HG02759 (cell line): Measurements from ENCODE around the gene ZNF567.
"Not testable (repeated sequence)": the region's sequence is repeated elsewhere in the genome, so short reads cannot be mapped to it uniquely, and the experiment has no call there.

Experiments
- ATAC-seq: cut with Tn5 transposase; IDR thresholded peaks from one replicate; pipeline ENCODE4 v1.9.1; 2021; ENCODE audit warnings: mild to moderate bottlenecking, moderate library complexity; ENCODE audit not compliant: unreplicated experiment

Gene ZNF567

DNA sequence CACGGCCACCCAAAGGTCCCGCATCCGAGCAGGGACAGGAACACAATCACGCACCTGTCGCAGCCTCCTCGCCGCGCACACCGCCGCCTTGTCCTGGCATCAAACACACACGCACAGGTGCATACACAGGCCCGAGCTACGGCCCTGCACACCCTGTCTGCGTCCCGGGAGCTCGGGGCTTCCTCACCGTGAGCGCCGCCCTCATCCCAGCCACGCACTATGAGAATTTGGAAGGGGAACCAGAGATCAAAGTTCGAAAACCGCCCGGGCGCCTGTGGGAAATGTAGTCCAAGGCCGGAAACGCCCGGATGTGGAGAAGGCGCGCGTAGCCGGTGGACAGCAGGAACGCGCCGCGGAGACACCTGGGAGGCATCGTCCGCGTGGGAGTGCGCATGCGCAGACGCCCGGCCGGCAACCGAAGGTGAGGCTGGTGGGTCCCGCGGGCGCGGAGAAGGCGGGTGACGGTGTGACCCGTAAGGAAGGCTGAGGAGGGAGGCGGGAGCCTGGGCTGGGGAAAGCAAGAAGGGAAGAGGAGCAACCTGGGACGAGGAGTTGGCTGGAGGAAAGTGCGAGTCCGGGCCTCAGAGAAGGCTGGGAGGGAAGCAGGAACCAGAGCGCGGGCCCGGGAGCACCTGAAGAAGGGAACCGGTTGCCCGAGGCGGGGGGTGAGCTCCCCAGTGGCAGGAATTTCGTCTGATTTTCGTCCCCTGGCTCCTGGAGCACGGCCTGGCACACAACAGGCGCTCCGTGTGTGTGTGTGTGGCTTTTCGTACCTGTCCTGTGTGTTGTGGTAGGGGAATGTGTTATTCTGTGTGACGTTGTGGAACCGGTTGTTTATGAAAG lies at the start of gene ZNF567:
Gene ZNF567, plus strand, starts transcription at position 399 of the 843 bp plus-strand sequence. CDS start 7,256 bp downstream, outside the sequence.
- ATAC-seq, result peak; percentile 95

DNA sequence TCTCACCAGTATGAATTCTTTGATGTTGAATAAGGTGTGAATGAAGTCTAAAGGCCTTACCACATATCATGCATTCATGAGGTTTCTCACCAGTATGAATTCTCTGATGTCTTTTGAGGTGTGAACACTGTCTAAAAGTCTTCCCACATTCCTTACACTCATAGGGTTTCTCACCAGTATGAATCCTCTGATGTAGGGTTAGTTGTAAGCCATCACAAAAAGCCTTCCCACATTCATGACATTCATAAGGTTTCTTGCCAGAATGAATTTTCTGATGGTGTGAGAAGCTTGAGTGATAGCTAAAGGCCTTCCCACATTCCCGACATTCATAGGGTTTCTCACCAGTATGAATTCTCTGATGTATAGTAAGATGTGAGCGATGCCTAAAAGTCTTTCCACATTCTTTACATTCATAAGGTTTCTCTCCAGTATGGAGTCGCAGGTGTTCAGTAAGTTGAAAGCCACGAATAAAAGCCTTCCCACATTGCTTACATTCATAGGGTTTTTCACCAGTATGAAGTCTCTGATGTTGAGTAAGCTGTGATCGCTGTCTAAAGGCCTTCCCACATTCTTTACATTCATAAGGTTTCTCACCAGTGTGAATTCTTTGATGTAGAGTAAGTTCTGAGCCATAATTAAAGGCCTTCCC lies 48.4 kb upstream of the ZNF567 start:
- no peak for ATAC-seq

DNA sequence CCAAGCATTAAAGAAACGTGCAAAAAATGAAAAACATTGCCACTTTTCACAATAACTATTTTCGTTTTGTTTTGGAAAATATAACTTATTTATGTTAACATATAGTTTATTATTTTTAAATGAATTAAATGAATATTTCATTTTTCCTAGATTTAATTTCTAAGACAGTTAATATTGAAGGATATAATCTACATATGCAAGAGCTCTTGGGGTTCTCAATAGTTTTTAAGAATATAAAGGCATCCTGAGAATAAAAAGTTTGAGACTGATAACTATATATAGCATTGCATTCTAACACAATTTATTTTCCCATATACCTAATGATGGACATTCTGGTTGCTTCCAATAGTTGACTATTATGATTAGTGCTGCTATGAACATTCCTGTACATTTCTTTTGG lies 40.7 kb upstream of the ZNF567 start:
- ATAC-seq, result no peak

DNA sequence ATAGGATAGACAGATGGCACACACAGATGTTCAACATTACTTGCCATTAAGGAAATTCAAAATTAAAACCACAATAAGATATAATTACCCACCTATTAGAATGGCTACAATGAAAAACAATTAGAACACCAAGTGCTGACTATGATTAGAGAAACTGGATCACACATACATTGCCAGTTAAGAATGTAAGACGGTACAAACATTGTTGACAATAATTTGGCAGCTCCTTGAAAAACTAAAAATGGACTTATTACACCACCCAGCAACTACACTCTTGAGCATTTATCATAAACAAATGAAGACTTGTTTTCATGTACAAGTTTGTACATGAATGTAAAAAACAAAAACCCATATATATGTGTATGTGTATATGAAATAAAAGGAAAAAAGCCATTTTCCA lies 34.5 kb upstream of the ZNF567 start:
- ATAC-seq, result no peak

DNA sequence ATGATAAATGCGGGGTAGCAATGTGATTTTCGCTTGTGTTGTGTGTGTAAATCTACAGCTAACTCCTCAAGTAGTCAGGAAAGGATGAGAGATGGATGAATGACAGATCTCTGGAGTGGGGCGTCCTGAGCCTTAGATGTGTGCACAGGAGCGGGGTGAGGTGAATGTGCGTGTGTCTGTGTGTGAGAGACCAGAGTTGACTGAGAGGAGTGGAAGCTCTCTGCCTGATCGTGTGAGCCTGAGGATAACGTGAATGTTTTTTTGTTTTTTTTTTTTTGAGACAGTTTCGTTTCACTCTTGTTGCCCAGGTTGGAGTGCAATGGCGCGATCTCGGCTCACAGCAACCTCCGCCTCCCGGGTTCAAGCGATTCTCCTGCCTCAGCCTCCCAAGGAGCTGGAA lies 21.6 kb upstream of the ZNF567 start:
- ATAC-seq, result no peak

DNA sequence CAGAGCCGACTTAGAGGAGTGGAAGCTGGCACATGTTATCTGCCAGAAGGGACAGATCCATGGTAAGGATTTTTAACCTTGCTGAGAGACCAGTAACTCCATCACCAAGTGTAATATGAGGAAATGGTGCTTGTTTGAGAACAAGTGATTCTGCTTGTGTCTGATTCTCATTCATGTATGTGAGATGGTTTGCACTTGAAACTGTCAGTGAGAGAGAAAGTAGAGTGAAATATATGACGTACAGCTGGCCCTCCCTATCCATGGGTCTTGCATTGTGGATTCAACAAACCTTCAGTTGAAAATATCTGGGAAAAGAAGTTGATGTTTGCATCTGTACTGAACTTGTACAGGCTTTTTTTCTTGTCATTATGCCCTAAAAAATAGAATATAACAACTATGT lies 18.8 kb upstream of the ZNF567 start:
- no peak for ATAC-seq

DNA sequence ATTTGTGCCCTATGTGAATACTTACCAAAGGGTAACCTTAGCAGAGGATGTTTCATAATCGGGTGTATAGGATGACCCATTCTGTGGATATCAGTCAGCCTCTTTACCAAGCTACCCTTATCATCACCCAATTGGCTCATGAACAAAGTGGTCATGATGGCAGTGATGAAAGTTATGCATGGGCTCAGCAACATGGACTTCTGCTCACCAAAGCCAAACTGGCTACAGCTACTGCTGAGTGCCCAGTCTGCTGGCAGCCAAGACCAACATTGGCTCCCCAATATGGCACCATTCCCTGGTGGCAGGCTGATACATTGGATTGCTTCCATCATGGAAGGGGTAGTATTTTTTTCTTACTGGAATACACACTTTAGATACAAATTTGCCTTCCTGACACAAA lies 15.0 kb upstream of the ZNF567 start:
- no peak for ATAC-seq

DNA sequence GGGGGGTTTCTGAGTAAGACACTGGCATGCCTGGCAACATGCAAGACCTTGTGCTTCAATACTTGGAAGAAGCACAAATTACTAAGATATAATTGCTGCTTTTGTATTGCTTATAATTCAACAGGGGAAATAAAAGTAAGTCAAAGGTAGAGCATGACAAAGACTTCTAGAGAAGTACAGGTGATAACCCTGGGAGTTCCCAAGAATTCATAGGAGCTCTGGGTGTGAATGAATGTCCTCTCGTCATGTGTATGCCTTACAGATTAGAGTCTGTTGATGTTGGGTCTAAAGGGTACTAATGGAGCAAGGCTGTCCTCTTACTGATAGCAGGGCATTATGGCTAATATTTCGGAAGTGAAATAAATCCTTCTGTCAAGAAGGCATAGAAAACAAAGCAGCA lies 13.2 kb upstream of the ZNF567 start:
- no peak for ATAC-seq

DNA sequence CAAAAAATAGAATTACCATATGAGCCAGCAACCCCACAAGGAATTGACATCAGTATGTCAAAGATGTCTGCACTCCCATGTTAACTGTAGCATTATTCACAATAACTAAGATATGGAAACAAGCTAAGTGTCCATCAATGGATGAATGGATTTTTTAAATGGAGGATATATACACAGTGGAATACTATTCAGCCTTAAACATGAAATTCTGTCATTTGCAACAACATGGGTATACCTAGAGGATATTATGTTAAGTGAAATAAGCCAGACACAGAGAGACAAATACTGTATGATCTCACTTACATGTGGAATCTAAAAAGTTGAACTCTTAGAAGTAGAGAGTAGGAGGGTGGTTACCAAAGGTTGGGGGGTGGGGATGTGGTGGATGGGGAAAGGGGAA lies 8.0 kb upstream of the ZNF567 start:
- no peak for ATAC-seq

DNA sequence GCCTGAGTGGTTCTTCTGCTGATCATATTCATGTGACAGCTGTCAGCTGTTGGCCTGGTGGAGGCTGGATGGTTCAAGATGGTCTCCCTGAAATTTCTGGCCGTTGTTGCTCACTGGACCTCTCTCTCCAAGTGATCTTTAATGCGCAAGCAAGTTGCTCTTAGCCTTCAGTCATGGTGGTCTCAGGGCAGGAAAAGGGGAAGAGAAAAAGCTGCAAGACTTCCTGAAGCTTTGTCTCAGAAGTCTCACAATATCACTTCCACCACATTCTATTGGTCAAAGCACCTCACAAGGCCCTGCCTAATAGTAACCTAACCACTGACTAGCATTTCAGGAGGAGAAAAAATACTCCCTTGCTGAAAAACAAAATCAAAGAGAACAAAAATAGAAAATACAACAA lies 1.6 kb upstream of the ZNF567 start:
- ATAC-seq, result no peak

DNA sequence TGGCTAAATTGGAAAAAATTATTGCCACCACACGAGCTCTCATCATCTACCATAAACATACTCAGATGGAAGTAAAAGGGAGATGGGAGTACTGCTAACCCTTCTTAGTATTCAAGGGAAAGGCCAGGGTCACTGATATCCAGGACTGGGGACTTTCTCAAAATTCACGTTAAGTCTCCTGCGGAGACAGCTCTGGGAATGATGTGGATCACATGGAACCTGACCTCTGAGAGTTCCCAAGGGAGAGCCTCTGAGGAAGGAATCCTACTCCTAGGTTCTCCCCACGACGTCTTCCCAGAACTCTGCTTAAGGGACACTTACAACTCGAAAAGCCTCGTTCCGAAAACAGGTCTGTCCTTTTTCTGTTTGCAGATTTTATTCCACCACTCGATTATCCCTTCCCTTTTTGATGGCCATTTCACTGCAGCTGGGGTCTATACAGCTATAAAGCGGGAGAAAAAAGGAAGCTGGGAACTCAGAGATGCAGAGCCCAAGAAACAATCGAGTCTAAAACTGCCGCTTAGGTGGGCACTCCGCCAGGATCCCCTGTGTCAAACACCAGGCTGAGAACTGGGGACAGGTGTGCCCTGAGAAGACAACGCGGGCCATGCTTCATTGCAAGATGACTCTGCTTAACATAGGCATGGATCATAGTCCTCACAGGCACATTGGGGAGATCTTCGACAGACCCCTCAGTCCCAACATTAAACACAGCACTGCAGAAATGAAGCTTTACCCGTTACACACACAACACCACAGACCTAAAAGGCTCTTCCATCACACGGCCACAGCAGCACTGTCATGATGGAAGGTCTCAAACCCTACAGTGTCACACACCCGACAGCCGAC lies 823 bp upstream of the ZNF567 start:
- ATAC-seq, result no peak

DNA sequence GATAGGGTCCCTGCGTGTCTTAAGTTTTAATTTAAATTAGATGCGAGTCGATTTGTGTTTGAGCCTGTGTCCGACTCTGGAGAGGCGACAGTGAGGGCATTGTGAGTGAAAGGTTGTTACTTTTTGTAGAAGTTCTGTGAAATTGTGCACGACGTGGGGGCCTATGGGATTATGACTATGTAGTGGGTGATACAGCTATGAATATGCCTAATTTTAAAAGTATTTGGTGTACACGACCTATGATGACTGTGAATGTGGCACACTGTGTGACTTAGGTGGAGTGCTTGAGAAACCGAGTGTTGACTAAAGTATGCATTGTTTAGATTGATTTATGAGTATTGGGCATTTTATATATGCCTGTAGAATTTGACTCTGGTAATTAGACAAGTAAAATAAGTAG lies 646 bp downstream of the ZNF567 start:
- ATAC-seq, result no peak

DNA sequence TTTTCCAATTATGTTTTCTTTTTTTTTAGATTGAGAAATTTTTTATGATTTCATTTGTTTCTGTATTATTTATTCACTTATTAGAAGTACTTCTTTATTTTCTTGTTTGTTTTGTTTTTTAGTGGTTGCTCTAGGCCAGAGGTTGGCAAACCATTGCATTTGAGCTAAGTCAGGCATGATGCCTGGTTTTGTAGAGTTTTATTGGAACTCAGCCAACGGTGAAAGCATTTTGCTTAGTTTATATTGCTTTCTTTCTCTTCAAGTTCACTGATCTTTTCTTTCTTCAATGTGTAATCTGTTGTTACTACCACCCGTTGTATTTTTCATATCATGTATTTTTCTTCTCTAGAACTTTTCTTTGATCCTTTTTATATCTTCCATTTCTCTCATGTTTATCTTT lies 19.7 kb downstream of the ZNF567 start:
- no peak for ATAC-seq

DNA sequence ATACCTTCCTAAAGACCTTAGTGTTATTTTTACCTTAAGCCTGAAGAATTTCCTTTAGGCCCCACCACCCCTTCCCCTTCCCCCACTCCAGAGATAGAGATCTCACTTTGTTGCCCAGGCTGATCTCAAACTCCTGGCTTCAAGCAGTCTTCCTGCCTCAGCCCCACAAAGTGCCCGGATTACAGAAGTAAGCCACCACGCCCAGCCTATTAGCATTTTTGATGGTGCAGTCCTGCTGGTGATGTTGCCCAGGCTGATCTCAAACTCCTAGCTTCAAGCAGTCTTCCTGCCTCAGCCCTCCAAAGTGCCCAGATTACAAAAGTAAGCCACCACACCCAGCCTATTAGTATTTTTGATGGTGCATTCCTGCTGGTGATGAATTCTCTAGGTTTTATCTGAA lies 22.0 kb downstream of the ZNF567 start:
- no peak for ATAC-seq

DNA sequence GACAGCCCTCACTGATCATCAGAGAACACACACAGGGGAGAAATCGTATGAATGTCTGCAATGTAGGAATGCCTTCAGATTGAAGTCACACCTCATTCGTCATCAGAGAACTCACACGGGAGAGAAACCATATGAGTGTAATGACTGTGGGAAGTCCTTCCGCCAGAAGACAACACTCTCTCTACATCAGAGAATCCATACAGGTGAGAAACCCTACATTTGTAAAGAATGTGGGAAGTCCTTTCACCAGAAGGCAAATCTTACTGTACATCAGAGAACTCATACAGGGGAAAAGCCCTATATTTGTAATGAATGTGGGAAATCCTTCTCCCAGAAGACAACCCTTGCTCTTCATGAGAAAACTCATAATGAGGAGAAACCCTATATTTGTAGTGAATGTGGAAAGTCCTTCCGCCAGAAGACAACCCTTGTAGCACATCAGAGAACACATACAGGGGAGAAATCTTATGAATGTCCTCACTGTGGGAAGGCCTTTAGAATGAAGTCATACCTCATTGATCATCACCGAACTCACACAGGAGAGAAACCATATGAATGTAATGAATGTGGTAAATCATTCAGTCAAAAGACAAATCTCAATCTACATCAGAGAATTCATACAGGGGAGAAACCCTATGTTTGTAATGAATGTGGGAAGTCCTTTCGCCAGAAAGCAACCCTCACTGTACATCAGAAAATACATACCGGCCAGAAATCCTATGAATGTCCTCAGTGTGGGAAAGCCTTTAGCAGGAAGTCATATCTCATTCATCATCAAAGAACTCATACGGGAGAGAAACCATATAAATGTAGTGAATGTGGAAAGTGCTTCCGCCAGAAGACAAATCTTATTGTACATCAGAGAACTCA lies 32.5 kb downstream of the ZNF567 start:
- ATAC-seq, result no peak

DNA sequence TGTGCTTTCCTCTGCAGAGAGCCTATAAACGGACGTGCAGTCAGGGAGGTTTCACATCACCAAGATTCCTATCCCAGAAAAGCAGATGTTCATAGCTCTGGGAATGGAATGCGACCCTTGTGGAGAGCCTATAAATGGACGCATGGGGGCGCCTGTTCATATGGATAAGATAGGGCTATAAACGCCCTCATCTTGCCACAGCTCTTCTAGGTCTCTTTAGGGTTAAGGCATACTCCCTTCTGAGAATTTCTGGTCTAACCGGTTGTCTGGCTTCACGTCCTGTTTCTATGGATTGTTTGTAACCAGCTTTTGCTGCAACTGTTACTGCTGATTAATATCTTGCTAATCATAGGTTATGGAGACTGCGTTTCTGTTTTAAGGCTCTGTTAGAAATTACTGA lies 48.8 kb downstream of the ZNF567 start:
- ATAC-seq, result not testable (repeated sequence)

DNA sequence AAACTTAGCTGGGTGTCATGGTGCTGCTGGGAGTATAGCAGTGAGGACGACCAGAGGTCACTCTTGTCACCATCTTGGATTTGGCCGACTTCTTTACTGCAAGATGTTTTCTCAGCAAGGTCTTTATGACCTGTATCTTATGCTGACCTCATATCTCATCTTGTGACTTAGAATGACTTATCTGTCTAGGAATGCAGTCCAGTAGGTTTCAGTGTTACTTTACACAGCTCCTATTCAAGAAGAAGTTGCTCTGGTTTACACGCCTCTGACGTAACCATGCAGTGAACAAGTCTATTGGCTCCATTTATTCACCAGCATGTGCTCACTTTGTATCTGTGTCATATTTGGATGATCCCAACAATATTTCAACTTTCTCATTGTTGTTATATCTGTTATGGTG lies 58.5 kb downstream of the ZNF567 start:
- ATAC-seq, result no peak

DNA sequence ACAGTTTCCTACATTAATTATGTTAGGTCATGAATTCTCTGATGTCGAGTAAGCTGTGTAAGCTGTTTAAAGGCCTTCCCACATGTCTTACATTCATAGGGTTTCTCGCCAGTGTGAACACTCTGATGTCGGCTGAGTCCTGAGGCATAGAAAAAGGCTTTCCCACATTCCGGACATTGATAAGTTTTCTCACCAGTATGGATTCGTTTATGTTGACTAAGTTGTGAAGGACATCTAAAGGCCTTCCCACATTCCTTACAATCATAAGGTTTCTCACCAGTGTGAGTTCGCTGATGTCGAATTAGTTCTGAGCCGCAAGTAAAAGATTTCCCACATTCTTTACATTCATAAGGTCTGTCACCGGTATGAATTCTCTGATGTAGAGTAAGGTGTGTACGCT lies 60.3 kb downstream of the ZNF567 start:
- no peak for ATAC-seq

DNA sequence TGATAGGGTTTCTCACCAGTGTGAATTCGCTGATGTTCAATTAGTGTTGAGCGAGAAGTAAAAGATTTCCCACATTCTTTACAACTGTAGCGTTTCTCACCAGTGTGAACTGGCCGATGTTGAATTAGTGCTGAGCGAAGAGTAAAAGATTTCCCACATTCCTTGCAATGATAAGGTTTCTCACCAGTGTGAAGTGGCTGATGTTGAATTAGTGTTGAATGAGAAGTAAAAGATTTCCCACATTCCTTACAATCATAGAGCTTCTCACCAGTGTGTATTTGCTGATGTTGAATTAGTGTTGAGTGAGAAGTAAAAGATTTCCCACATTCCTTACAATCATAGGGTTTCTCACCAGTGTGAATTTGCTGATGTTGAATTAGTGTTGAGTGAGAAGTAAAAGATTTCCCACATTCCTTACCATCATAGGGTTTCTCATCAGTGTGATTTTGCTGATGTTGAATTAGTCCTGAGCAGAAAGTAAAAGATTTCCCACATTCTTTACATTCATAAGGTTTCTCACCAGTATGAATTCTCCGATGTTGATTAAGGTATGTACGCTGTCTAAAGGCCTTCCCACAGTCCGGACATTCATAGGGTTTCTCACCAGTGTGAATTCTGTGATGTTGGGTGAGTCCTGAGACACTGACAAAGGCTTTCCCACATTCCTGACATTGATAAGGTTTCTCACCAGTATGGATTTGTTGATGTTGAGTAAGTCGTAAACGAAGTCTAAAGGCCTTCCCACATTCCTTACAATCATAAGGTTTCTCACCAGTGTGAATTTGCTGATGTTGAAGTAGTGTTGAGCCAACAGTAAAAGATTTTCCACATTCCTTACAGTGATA lies 61.2 kb downstream of the ZNF567 start:
- no peak for ATAC-seq

DNA sequence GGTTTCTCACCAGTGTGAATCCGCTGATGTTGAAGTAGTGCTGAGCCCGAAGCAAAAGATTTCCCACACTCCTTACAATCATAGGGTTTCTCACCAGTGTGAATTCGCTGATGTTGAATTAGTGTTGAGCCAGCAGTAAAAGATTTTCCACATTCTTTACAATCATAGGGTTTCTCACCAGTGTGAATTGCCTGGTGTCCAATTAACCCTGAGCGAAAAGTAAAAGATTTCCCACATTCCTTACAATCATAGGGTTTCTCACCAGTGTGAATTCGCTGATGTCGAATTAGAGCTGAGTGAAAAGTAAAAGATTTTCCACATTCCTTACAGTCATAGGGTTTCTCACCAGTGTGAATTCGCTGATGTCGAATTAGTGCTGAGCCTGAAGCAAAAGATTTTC lies 62.2 kb downstream of the ZNF567 start:
- ATAC-seq, result not testable (repeated sequence)
